Stimulated activated CD8-positive, alpha-beta memory T cell treated with anti-CD3 and anti-CD28 coated beads, Interleukin-2, amount 100 ng/mL, for 48 hours (primary cell): ENCODE results near the gene WIPF3.
"Not testable (repeated sequence)": the region's sequence is repeated elsewhere in the genome, so short reads cannot be mapped to it uniquely, and the experiment has no call there.

ENCODE experiments used
- DNase-seq, 2 donors: peaks; one replicate each; pipeline ENCODE4 v3.0.0-alpha.2; 2020; ENCODE audit warnings: low read depth in 2 of 2

Gene WIPF3

GRCh38 chr7:29950480-29950879 lies 144.2 kb downstream of the WIPF3 start:
- DNase-seq = no peak

- no peak for DNase-seq
These were observed 144.9 kb downstream of the WIPF3 start for GRCh38 chr7:29951206-29951605.

DNA sequence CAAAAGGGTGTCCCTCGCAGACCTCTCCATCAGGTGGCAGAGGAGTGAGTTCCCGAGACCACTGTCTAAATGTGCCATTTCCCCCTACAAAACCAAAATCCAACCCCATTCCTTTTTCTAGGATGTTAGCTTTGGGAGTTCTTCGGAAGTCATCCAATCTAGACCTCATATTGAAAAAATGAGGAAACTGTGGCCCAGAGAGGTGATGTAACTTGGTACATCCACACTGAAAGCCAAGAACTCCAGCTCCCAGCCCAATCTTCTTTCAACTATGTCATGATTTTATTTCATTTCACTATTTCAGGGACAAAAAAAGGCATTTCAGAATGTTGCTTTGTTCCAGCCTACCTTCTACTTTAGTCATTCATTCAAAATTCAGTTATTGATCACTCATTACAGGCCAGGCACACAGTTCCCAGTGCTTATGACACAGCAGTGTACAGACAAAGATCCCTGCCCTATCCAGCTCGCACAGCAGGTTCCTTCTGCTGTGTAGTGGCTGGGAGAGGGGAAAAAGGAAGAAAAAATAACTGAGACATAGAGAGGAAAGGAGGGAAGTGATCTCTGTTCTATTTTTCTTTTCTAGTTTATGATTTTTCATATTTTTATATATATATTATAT lies 147.5 kb downstream of the WIPF3 start:
- DNase-seq = no peak

GRCh38 chr7:29955075-29955792 lies 148.9 kb downstream of the WIPF3 start:
- no peak for DNase-seq

DNA sequence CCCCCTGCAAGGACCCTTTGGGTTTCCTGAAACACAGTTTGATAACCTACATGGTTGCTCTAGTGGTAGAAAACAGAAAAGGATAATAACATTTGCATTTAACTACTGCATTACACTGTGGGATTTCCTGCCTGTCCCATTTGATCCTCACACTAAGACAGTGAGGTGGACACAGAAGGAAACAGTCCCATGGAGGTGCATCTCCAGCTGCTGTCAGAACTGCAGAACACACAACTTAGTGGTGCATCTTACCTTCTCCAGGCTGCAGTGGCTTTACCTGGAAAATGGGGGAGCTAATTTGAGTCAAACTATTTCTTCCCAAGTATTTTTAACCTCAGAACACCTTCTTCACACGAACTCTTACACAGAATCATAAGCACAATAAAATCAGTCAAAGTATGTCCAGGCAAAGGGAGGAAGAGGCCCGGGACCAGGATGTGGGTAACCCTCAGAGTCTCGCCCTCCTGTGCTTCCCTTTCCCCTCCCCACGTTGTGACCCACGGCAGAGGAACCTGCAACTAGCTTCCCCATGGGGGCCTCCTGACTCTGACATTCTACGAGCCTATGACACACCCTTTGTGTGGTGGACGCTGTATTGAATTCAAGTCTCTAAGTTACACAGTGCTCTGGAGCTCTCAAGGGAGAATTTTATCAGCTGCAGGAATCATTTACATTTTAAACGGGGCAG lies 149.6 kb downstream of the WIPF3 start:
- DNase-seq = no peak

GRCh38 chr7:29956487-29956836 lies 150.2 kb downstream of the WIPF3 start:
- DNase-seq = no peak

DNA sequence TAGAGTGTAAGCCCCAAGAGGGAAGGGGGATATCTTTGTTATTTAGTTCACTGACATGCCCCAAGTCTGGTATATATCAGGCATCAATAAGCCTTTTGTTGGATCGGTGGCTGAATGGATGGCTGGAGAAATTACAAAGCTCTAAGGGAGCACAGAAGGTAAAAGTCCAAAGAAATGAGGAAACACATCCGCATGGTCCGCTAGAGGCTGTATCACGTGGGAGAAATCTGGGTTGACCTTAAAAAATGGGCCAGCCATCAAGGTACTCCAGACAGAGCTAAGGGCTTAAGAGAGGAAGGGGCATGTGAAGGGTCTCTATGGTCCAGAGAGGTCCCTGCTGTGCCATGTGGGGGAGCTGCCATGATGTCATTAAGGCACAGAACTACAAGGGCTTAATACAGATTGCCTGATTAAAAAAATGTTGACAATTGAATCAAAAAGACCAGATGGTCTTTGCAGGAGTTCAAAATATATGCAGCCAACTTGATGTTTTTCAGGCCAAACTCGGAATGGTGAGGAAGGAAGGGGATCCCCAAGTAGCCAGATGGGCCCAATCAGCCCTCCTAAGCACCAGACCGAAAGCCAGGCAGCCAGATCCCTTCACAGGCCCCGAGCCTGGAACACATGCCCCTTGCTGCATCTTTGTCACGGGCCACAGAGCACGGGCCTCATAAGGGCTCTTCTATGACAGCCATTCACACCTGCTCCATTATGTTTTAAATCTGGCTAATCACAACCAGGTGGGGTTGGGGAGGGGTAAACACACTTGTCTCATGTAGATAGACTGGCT lies 151.4 kb downstream of the WIPF3 start:
- no peak for DNase-seq

DNA sequence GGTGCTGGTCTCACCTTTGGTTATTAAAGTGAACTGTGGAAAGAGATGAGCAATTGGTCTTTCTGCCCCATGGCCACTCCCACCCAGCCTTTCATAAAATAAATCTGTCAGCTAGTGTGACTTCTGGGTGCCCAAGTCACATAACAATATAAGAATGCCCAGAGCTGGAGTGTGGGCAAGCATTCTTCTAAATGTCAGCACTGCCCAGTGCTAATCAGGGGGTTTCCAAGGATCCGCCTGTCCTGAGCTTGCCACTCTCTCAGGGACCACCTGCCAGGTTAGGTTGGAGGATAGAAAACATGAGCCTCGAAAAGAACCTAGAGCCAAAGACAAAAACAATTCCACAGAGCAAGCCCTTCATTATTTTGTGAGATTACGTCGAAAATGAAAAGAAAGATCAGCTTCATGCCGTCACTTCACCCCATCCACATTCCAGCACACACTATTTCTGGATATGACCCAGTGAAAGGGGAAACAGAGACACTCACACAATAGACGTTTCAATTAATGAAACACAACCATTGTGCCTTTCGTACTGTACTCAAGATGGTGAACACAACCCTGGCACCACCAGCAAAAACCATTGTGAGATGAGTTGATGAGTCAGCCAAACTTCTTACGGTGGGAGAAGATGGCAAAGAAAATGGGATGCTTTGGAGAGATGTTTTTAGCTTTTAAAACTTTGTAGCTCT lies 152.5 kb downstream of the WIPF3 start:
- no peak for DNase-seq

DNA sequence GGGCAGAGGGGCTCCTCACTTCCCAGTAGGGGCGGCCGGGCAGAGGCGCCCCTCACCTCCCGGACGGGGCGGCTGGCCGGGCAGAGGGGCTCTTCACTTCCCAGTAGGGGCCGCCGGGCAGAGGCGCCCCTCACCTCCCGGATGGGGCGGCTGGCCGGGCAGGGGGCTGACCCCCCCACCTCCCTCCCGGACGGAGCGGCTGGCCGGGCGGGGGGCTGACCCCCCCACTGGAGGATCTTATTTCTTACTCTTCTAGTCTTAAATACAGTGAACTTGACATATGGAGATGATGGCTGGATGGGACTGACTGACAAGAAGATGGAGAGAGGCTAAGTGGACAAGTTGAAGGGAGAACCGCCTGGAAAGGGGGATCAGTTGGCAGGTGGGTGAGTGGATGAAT lies 155.3 kb downstream of the WIPF3 start:
- not testable (repeated sequence) for DNase-seq

DNA sequence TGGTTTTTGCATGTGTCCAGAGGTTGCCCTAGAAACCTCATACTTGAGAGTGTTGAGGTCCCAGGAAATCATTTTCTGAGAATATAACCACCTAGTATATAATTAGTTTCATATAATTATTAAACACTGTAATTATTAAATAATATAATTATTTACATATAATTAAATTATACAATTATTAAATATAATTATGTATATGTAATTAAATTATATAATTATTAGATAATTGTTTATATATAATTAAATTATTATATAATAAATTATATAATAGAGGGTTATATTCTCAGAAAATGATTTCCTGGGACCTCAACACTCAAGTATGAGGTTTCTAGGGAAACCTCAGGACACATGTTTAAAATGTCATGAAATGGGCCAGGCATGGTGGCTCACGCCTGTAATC lies 155.7 kb downstream of the WIPF3 start:
- no peak for DNase-seq

GRCh38 chr7:29965030-29965429 lies 158.7 kb downstream of the WIPF3 start:
- no peak for DNase-seq
